H1 (cell line): ENCODE measurements around the gene ACRV1. TPM values are rescaled to one million over a fixed set of nuclear protein-coding genes. Genes with fewer than 3 reads are reported as not detected.
A peak's percentile ranks its signal among the peaks of the same experiment; 100 is the strongest.

Experiments used
- CTCF ChIA-PET: fragments of 300-600 bp; sonication (Branson Sonifier 250); formaldehyde crosslinking; loops from one replicate; lab custom pipeline; 2021; ENCODE audit not compliant: partially characterized antibody; lab: Charles Lee
- POLR2A ChIA-PET: fragments of 300-600 bp; sonication (Branson Sonifier 250); formaldehyde crosslinking; loops from one replicate; lab custom pipeline; 2021; ENCODE audit warnings: inconsistent platforms; ENCODE audit not compliant: partially characterized antibody; lab: Charles Lee
- DNase-seq, 2 experiments: peaks; one replicate each; pipeline versions ENCODE4 v3.0.0 to v3.0.0-alpha.2; 2010 to 2022; ENCODE audit warnings: low spot score in 2 of 2, low read depth in 1 of 2, mixed read lengths in 1 of 2
- FAIRE-seq: peaks from 2 replicates; lab custom pipeline; 2011; peaks lifted over from hg19 to GRCh38; lab: Jason Lieb, UNC
- H2AFZ ChIP-seq: 2 replicates; pipeline ENCODE4 v1.8.1; 2012; ENCODE audit warnings: low read length, inconsistent platforms
- H2AK5ac ChIP-seq: 2 replicates; pipeline ENCODE4 v1.6.1; 2013; ENCODE audit warnings: low read depth, low read length
- H2BK120ac ChIP-seq: replicated peaks from 2 replicates; pipeline ENCODE3; 2013; ENCODE audit warnings: low read depth, low read length, inconsistent platforms
- H2BK12ac ChIP-seq: 2 replicates; pipeline ENCODE4 v1.6.1; 2013; ENCODE audit warnings: low read depth, low read length
- H2BK15ac ChIP-seq: 2 replicates; pipeline ENCODE4 v1.6.1; 2013; ENCODE audit warnings: low read length
- H2BK20ac ChIP-seq: 2 replicates; pipeline ENCODE4 v1.6.1; 2013; ENCODE audit warnings: low read length
- H2BK5ac ChIP-seq: 2 replicates; pipeline ENCODE4 v1.6.1; 2013; ENCODE audit warnings: low read depth, low read length
- H3K14ac ChIP-seq: 2 replicates; pipeline ENCODE4 v1.6.1; 2013; ENCODE audit warnings: inconsistent platforms; ENCODE audit not compliant: insufficient read length
- H3K18ac ChIP-seq: 2 replicates; pipeline ENCODE4 v1.6.1; 2013; ENCODE audit warnings: low read length; ENCODE audit errors: extremely low read depth
- H3K23ac ChIP-seq: 2 replicates; pipeline ENCODE4 v1.6.1; 2013; ENCODE audit warnings: inconsistent platforms; ENCODE audit not compliant: insufficient read length
- H3K23me2 ChIP-seq: 2 replicates; pipeline ENCODE4 v1.6.1; 2013; ENCODE audit warnings: low read depth, low read length
- H3K27ac ChIP-seq: 2 replicates; pipeline ENCODE4 v1.6.1; 2011; ENCODE audit warnings: low read depth, low read length, inconsistent platforms
- H3K27me3 ChIP-seq, 4 experiments: replicated peaks in 1 of 4; 1 replicate in 1 of 4; 2 replicates in 3 of 4; pipeline versions ENCODE4 v1.6.1 to v1.8.1; 2011 to 2013; ENCODE audit warnings: low read length in 3 of 4, mild to moderate bottlenecking in 3 of 4, inconsistent platforms in 2 of 4, mixed read lengths in 2 of 4, moderate library complexity in 1 of 4; ENCODE audit not compliant: control insufficient read depth in 3 of 4, insufficient read depth in 3 of 4; ENCODE audit errors: extremely low read depth in 1 of 4
- H3K36me3 ChIP-seq, 4 experiments: 2 replicates each; pipeline versions ENCODE4 v1.6.1 to v1.8.1; 2011 to 2013; ENCODE audit warnings: mild to moderate bottlenecking in 4 of 4, low read length in 3 of 4, moderate library complexity in 2 of 4, control low read depth in 1 of 4, inconsistent platforms in 1 of 4; ENCODE audit not compliant: insufficient read depth in 4 of 4, control insufficient read depth in 2 of 4
- H3K4ac ChIP-seq: replicated peaks from 2 replicates; pipeline ENCODE3; 2013; ENCODE audit warnings: low read length, low read depth, mixed read lengths, inconsistent platforms; ENCODE audit not compliant: insufficient read length
- H3K4me1 ChIP-seq, 4 experiments: replicated peaks in 1 of 4; 1 replicate in 1 of 4; 2 replicates in 3 of 4; pipeline versions ENCODE4 v1.6.1 to v1.8.1; 2011 to 2013; ENCODE audit warnings: low read length in 3 of 4, inconsistent platforms in 2 of 4, mixed read lengths in 1 of 4; ENCODE audit not compliant: insufficient read depth in 4 of 4, control insufficient read depth in 3 of 4
- H3K4me2 ChIP-seq, 2 experiments: 2 replicates each; pipeline versions ENCODE4 v1.6.1 to v1.8.1; 2011 to 2013; ENCODE audit warnings: low read depth in 2 of 2, low read length in 2 of 2, control low read depth in 1 of 2, inconsistent platforms in 1 of 2, mild to moderate bottlenecking in 1 of 2; ENCODE audit not compliant: insufficient read depth in 1 of 2
- H3K4me3 ChIP-seq, 4 experiments: fragments of 200-600, 300-600 bp in 1 of 4; sonication (generic), shearing (Covaris generic), sonication (Bioruptor Twin) in 1 of 4; 2 replicates each; pipeline versions ENCODE4 v1.5.1 to v1.8.1; 2011 to 2016; ENCODE audit warnings: low read length in 4 of 4, low read depth in 3 of 4, control low read depth in 2 of 4, inconsistent platforms in 2 of 4, mild to moderate bottlenecking in 2 of 4, mixed read lengths in 1 of 4, moderate library complexity in 1 of 4; ENCODE audit not compliant: insufficient read depth in 2 of 4; ENCODE audit errors: extremely low read depth in 1 of 4
- H3K56ac ChIP-seq: replicated peaks from 2 replicates; pipeline ENCODE3; 2013; ENCODE audit warnings: low read depth, mild to moderate bottlenecking, mixed read lengths, low read length, inconsistent platforms; ENCODE audit not compliant: insufficient read length
- H3K79me1 ChIP-seq: 2 replicates; pipeline ENCODE4 v1.6.1; 2013; ENCODE audit warnings: low read depth, low read length, control low read depth
- H3K79me2 ChIP-seq, 2 experiments: 2 replicates each; pipeline versions ENCODE4 v1.6.1 to v1.8.1; 2012 to 2013; ENCODE audit warnings: low read length in 2 of 2, mild to moderate bottlenecking in 2 of 2, inconsistent platforms in 1 of 2; ENCODE audit not compliant: insufficient read depth in 2 of 2, control insufficient read depth in 1 of 2
- H3K9ac ChIP-seq, 4 experiments: replicated peaks in 1 of 4; 1 replicate in 1 of 4; 2 replicates in 3 of 4; pipeline versions ENCODE4 v1.6.1 to v1.8.1; 2011 to 2013; ENCODE audit warnings: low read depth in 3 of 4, low read length in 3 of 4, control low read depth in 2 of 4, mild to moderate bottlenecking in 2 of 4, moderate library complexity in 2 of 4, inconsistent platforms in 1 of 4; ENCODE audit errors: extremely low read depth in 1 of 4
- H3K9me3 ChIP-seq, 2 experiments: 2 replicates each; pipeline versions ENCODE4 v1.6.1 to v1.8.1; 2012 to 2013; ENCODE audit warnings: mild to moderate bottlenecking in 2 of 2, moderate library complexity in 2 of 2, control low read depth in 1 of 2, inconsistent platforms in 1 of 2, low read depth in 1 of 2, low read length in 1 of 2, mixed read lengths in 1 of 2; ENCODE audit not compliant: insufficient read depth in 2 of 2
- H4K20me1 ChIP-seq, 2 experiments: replicated peaks in 1 of 2; 2 replicates each; pipeline versions ENCODE3 to v1.8.1; 2011 to 2013; ENCODE audit warnings: inconsistent platforms in 2 of 2, low read length in 2 of 2, mild to moderate bottlenecking in 1 of 2; ENCODE audit not compliant: insufficient read depth in 2 of 2, control insufficient read depth in 1 of 2
- H4K5ac ChIP-seq: 2 replicates; pipeline ENCODE4 v1.6.1; 2013; ENCODE audit warnings: low read length, low read depth, mixed read lengths, inconsistent platforms; ENCODE audit not compliant: insufficient read length
- H4K8ac ChIP-seq: 2 replicates; pipeline ENCODE4 v1.8.0; 2013; ENCODE audit warnings: mild to moderate bottlenecking, moderate library complexity, low read length, inconsistent platforms; ENCODE audit not compliant: insufficient read depth; ENCODE audit errors: extremely low read depth
- H4K91ac ChIP-seq: replicated peaks from 2 replicates; pipeline ENCODE3; 2013; ENCODE audit warnings: low read length, mixed read lengths, inconsistent platforms; ENCODE audit not compliant: insufficient read length
- CHD2 ChIP-seq: IDR thresholded peaks from 2 replicates; pipeline ENCODE4 v1.6.1; 2012; ENCODE audit warnings: low read length, improper control_type of control experiment
- NANOG ChIP-seq: IDR thresholded peaks from 2 replicates; pipeline ENCODE4 v1.6.1; 2011; ENCODE audit warnings: low read length, low read depth, mild to moderate bottlenecking, inconsistent platforms; ENCODE audit not compliant: insufficient read depth, poor library complexity, severe bottlenecking
- WGBS, 2 experiments: shearing (Covaris generic) in 1 of 2; methylation state at CpG; one replicate each; pipeline versions ENCODE4 v1.1.6 to v1.1.7; 2013 to 2015; ENCODE audit warnings: low lambda C conversion rate in 2 of 2, mixed read lengths in 2 of 2, inconsistent platforms in 1 of 2, low coverage in 1 of 2, missing lambda C conversion rate in 1 of 2; ENCODE audit not compliant: insufficient replicate concordance in 2 of 2, insufficient coverage in 1 of 2, insufficient read length in 1 of 2; ENCODE audit errors: extremely low coverage in 1 of 2, missing lambda C conversion rate in 1 of 2; 5-methylcytosine and 5-hydroxymethylcytosine counted together
- long read RNA-seq, 2 experiments: library from RNA in 1 of 2; library from capped mRNA in 1 of 2; stranded (forward); transcript quantifications; one replicate each; pipeline ENCODE4 v2.0.0, GENCODE V29; 2021; ENCODE audit warnings: inconsistent platforms in 1 of 2
- polyA minus RNA-seq, 3 experiments: library from RNA; depleted of rRNA, polyadenylated mRNA; stranded (reverse); fragments of >200 nt; gene quantifications; 1 replicate in 2 of 3; 2 replicates in 1 of 3; pipeline ENCODE4 v1.2.3, GENCODE V29; 2011
- polyA plus RNA-seq, 7 experiments: library from polyadenylated mRNA; depleted of rRNA in 3 of 7; stranded (reverse) in 5 of 7; unstranded in 2 of 7; fragments of >200 nt in 5 of 7; fragments of 200-250 nt in 2 of 7; gene quantifications; 1 replicate in 5 of 7; 2 replicates in 1 of 7; 4 replicates in 1 of 7; pipeline versions ENCODE4 v1.2.1 to v1.2.3, GENCODE V29; 2011 to 2013; ENCODE audit warnings: missing spikeins in 2 of 7, mixed read lengths in 2 of 7
- total RNA-seq: library from RNA; stranded (reverse); fragmentation: NEBNext Ultra II Directional; extraction: Animal tissue kit (Norgen Biotek cat#: 25700); gene quantifications from 2 replicates; pipeline ENCODE4 v1.2.1, GENCODE V29; 2021

The ACRV1 gene, protein sequence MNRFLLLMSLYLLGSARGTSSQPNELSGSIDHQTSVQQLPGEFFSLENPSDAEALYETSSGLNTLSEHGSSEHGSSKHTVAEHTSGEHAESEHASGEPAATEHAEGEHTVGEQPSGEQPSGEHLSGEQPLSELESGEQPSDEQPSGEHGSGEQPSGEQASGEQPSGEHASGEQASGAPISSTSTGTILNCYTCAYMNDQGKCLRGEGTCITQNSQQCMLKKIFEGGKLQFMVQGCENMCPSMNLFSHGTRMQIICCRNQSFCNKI
- total RNA-seq (not detected in 2 replicates), polyA plus RNA-seq (2011; rRNA removed) (0.06 TPM in 1 of 2 replicates, not detected in the other), polyA minus RNA-seq (2011; rRNA and poly(A)+ RNA removed) (0.06 TPM in 1 of 2 replicates, not detected in the other)
- polyA plus RNA-seq (2011; cell fraction: cytosol; rRNA removed) = not detected
- 0.19 TPM for polyA plus RNA-seq (2011; cell fraction: nucleus; rRNA removed)
- 0.23 to 0.40 TPM (median 0.33 TPM) in 4 replicates for polyA plus RNA-seq (2012, experiment 1 of 2)
- not detected for polyA plus RNA-seq (2012, experiment 2 of 2)
- not detected for polyA plus RNA-seq (2013, experiment 1 of 2)
- 0.06 TPM for polyA plus RNA-seq (2013, experiment 2 of 2)
- polyA minus RNA-seq (2011; cell fraction: cytosol; rRNA and poly(A)+ RNA removed) = not detected
- not detected for polyA minus RNA-seq (2011; cell fraction: nucleus; rRNA and poly(A)+ RNA removed)
- long read RNA-seq, experiment 1 = 0 reads
- long read RNA-seq, experiment 2, partial matches to known transcripts = 1 of 1 reads
- long read RNA-seq, experiment 2, other reads (novel, unspliced or antisense) = 0 of 1 reads

DNA sequence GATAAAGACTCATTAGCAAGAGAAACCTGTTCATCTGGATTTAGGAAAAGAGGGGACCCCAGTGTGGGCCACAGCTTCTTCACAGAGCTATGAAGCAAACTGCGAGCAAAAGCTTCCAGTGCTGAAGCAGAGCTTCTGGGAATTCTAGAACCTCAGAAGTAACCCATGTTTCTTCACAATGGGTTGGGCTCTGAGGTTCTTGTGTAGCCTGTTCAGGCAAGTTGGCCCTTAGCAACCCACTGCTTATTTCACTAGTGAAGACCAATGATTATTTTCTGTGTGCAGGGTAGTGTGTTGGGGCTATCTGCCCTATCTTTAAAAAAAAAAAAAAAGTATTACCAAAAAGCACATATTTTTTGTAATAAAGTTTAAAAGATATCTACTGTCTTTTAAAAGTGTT is at the start of gene ACRV1:
TSS of gene ACRV1 (minus strand) at position 101 of the 400 bp plus-strand sequence. CDS start at position 34, 67 bp downstream.
- no peaks in the 10 kb centered on the region for H3K27me3 ChIP-seq
- 0 out of 2 replicates have a peak within 1 kb of the TSS, but pooled peaks have one; percentile 10 for H3K27ac ChIP-seq
- no peaks in the 10 kb centered on the region for H4K20me1 ChIP-seq
- no peak for FAIRE-seq
- POLR2A ChIA-PET = interaction anchor here (0.6 to 3.4 kb wide), 3 partner anchors 9 to 28 kb away, joined by 3 to 18 read pairs (median 3); no protein-coding TSS in a partner anchor
- H3K4me1 ChIP-seq = peaks cover 0 to 5% (median 0%) of the 10 kb centered on the region in 4 experiments; a peak in 2 of 7 replicates
- H3K18ac ChIP-seq = no peak within 1 kb of the TSS
- no peak within 1 kb of the TSS for H2BK12ac ChIP-seq
- no peak within 1 kb of the TSS for H2AFZ ChIP-seq
- H3K14ac ChIP-seq = no peak within 1 kb of the TSS
- H2BK5ac ChIP-seq = no peak within 1 kb of the TSS
- H3K4ac ChIP-seq = no peak within 1 kb of the TSS
- 88% methylated on average over 1 of the region's 1 CpG; no CpG with 5 or more reads in 1 of the 2 experiments for WGBS, 2 experiments
- no peak within 1 kb of the TSS for H4K5ac ChIP-seq
- H4K8ac ChIP-seq = no peak within 1 kb of the TSS
- no peak within 1 kb of the TSS for H3K56ac ChIP-seq
- TF ChIP-seq NANOG (no peak), CHD2 (no peak)
- TF ChIP-seq, all 59 proteins: peak for 0
- Histone ChIP-seq H2BK120ac (no peak within 1 kb of the TSS), H3K9ac (no peak within 1 kb of the TSS), H3K4me3 (no peak within 1 kb of the TSS), H3K4me2 (no peak within 1 kb of the TSS), H3K23me2 (no peaks in the 10 kb centered on the region), H2AK5ac (no peak within 1 kb of the TSS), H3K36me3 (peaks cover 0 to 35% (median 20%) of the 10 kb centered on the region in 4 experiments; a peak in 7 of 8 replicates), H3K79me1 (0 out of 2 replicates have a peak, but pooled peaks cover 2% of the 10 kb centered on the region), H4K91ac (no peak within 1 kb of the TSS), H3K23ac (no peak within 1 kb of the TSS), H3K9me3 (no peaks in the 10 kb centered on the region), H3K79me2 (no peaks in the 10 kb centered on the region), H2BK15ac (no peak within 1 kb of the TSS), H2BK20ac (no peak within 1 kb of the TSS)
- CTCF ChIA-PET = interaction anchor here (1.1 to 5.7 kb wide), 9 partner anchors 8 to 190 kb away, joined by 3 to 45 read pairs (median 3); no protein-coding TSS in a partner anchor
- DNase-seq = no peak
